ENCODE results near the gene PPIA. TPM values are rescaled to one million over a fixed set of nuclear protein-coding genes. Genes with fewer than 3 reads are reported as not detected.

PPIA gene
- total RNA-seq, 2 donors from 2014 or later = 957 to 1,544 TPM

DNA sequence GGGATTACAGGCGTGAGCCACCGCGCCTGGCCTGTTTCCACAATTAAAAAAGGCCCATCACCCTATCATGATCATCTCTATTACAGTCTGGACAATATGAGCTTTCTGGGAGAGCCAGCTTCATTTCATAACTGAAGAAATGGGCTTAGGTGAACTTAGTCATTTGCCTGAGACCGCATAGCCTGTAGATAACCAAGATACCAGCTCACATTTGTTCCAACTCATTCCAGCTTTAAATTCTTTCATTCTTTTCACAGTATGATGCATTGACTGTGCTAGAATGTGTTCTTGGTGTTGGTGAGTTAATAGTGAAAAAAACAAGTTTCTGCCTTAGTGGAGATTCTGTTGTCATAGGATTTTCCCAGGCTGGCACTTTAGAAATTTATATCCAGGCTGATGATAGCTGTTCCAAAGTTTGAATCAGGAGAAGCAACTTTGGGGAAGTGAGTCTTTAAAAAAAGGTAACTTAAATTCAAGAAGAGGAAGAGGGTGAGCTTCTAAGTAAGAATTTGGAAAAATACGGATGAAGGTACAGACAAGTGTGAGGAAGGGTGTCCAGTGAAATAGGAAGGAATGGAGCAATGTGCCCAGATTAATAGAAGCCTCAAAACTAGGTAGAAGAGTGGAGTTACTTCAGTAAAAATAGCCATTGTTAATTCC lies 53.5 kb downstream of the PPIA start:
- WGBS = 90% methylated on average over 5 of the region's 5 CpGs
- DNase-seq (ENCODE audit: low spot score) = no peak
- no peaks in the 10 kb centered on the region for H3K27me3 ChIP-seq (replicated peaks; ENCODE audit: insufficient read depth)
- no peak overlapping the region for H3K27ac ChIP-seq
- no peak for TF ChIP-seq POLR2AphosphoS5 (IDR thresholded peaks at IDR 0.05)
- peak; percentile 11 for TF ChIP-seq POLR2A (IDR thresholded peaks at IDR 0.05)
- H3K9me3 ChIP-seq = no peaks in the 10 kb centered on the region
- H3K36me3 ChIP-seq = no peaks in the 10 kb centered on the region
- intact Hi-C loops (cut with DNase I) = loop anchor here (2.0 to 5.0 kb wide), 5 partner anchors 37 to 268 kb away; partner anchors contain the start of genes OGDH, PURB, TMED4 and ZMIZ2
- no peak overlapping the region for H3K4me3 ChIP-seq
- H3K4me1 ChIP-seq (replicated peaks) = no peaks in the 10 kb centered on the region

DNA sequence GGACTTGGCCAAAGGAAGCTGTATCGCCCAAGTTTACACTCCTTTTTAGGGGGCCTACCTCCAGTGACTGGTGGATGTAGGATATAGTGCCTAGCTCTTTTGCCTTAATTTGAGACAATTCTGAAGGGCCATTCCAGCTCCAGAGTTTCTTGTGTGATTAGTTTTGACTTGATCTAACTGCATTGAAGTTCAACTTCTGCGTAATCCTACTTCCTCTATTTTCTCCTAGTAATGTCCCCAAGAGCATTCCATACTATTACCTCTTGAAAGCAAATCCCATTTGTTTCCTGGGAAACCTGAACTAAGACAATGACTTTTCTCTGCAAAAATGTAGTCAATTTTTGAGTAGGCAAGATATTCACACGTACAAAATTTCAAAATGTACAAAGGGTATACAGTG lies 56.1 kb downstream of the PPIA start:
- Histone ChIP-seq H3K27me3 (replicated peaks; ENCODE audit: insufficient read depth) (no peaks in the 10 kb centered on the region), H3K36me3 (no peaks in the 10 kb centered on the region), H3K4me3 (no peak overlapping the region), H3K4me1 (replicated peaks) (no peaks in the 10 kb centered on the region), H3K9me3 (no peaks in the 10 kb centered on the region), H3K27ac (no peak overlapping the region)
- DNase-seq (ENCODE audit: low spot score) = no peak
- 84% methylated on average over 3 of the region's 3 CpGs for WGBS
- TF ChIP-seq POLR2AphosphoS5 (IDR thresholded peaks at IDR 0.05) (no peak), POLR2A (IDR thresholded peaks at IDR 0.05) (no peak)
- TF ChIP-seq, protein P1, sequence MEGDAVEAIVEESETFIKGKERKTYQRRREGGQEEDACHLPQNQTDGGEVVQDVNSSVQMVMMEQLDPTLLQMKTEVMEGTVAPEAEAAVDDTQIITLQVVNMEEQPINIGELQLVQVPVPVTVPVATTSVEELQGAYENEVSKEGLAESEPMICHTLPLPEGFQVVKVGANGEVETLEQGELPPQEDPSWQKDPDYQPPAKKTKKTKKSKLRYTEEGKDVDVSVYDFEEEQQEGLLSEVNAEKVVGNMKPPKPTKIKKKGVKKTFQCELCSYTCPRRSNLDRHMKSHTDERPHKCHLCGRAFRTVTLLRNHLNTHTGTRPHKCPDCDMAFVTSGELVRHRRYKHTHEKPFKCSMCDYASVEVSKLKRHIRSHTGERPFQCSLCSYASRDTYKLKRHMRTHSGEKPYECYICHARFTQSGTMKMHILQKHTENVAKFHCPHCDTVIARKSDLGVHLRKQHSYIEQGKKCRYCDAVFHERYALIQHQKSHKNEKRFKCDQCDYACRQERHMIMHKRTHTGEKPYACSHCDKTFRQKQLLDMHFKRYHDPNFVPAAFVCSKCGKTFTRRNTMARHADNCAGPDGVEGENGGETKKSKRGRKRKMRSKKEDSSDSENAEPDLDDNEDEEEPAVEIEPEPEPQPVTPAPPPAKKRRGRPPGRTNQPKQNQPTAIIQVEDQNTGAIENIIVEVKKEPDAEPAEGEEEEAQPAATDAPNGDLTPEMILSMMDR (IDR thresholded peaks at IDR 0.05) = no peak
- intact Hi-C loops (cut with DNase I) = no loop called here

Other genes starting within 250 kb of the PPIA start
- 10 to 100 TPM; 52.9 to 60.6 TPM for gene DDX56, start 222.8 kb upstream of the PPIA start, total RNA-seq
- 100 to 1,000 TPM; 227 to 243 TPM for gene TMED4, start 214.4 kb upstream of the PPIA start, total RNA-seq
- gene OGDH, start 190.1 kb upstream of the PPIA start, total RNA-seq = 10 to 100 TPM; 70.4 to 96.9 TPM
- gene ZMIZ2, start 47.8 kb upstream of the PPIA start, total RNA-seq = 10 to 100 TPM; 27.1 to 42.8 TPM
- 100 to 1,000 TPM; 111 to 146 TPM for gene H2AZ2, start 51.4 kb downstream of the PPIA start, total RNA-seq
- gene PURB, start 88.8 kb downstream of the PPIA start, total RNA-seq = 10 to 100 TPM; 21.9 to 22.0 TPM
- gene MYO1G, start 182.3 kb downstream of the PPIA start, total RNA-seq = 1 to 10 TPM; 1.9 to 2.7 TPM
- gene CCM2, start 203.5 kb downstream of the PPIA start, total RNA-seq = 10 to 100 TPM; 30.0 to 83.6 TPM

All from prostate gland (tissue), 2 donors.